HL-60 (cell line): ENCODE results near the gene GSTO1.

Source experiments
- CTCF ChIP-seq: IDR thresholded peaks from one replicate; pipeline ENCODE4 v1.5.1; 2011; ENCODE audit warnings: low read length, control low read depth, inconsistent platforms; ENCODE audit not compliant: insufficient read depth
- GABPA ChIP-seq: IDR thresholded peaks from 2 replicates; pipeline ENCODE4 v1.6.1; 2012; ENCODE audit warnings: low read depth
- REST ChIP-seq: IDR thresholded peaks from 2 replicates; pipeline ENCODE4 v1.6.1; 2012; ENCODE audit warnings: low read depth; ENCODE audit not compliant: insufficient replicate concordance
- SPI1 ChIP-seq: IDR thresholded peaks from 2 replicates; pipeline ENCODE4 v1.6.1; 2012; ENCODE audit warnings: low read depth, mild to moderate bottlenecking, borderline replicate concordance

GRCh38 chr10:104300736-104301292 lies 46.1 kb downstream of the GSTO1 start:
- TF ChIP-seq CTCF, result no peak
- no peak for TF ChIP-seq GABPA
- no peak for TF ChIP-seq REST
- no peak for TF ChIP-seq SPI1
